Measurements from ENCODE around the gene OBI1.

OBI1 gene

GRCh38 chr13:78680576-78681350 lies 21.8 kb upstream of the OBI1 start:
- no peak overlapping the region for H3K4me3 ChIP-seq (ENCODE audit: low read depth, low read length)
- TF ChIP-seq MYC (IDR thresholded peaks at IDR 0.05; ENCODE audit: low read depth, low read length): no peak
- TF ChIP-seq POLR2A (IDR thresholded peaks at IDR 0.05; ENCODE audit: extremely low read depth, insufficient read length): no peak
- TF ChIP-seq MAX (IDR thresholded peaks at IDR 0.05; ENCODE audit: low read depth, low read length): no peak
- no peak for TF ChIP-seq CTCF (IDR thresholded peaks at IDR 0.05; ENCODE audit: low read depth, low read length)
- no peak for DNase-seq (ENCODE audit: low read depth)

- TF ChIP-seq MYC (IDR thresholded peaks at IDR 0.05; ENCODE audit: low read depth, low read length) (no peak), POLR2A (IDR thresholded peaks at IDR 0.05; ENCODE audit: extremely low read depth, insufficient read length) (no peak), MAX (IDR thresholded peaks at IDR 0.05; ENCODE audit: low read depth, low read length) (no peak), CTCF (IDR thresholded peaks at IDR 0.05; ENCODE audit: low read depth, low read length) (no peak)
- DNase-seq (ENCODE audit: low read depth): no peak
Observed at GRCh38 chr13:78680115-78680561, 21.2 kb upstream of the OBI1 start.

GRCh38 chr13:78679329-78679728 lies 20.4 kb upstream of the OBI1 start:
- no peak for DNase-seq (ENCODE audit: low read depth)
- TF ChIP-seq POLR2A (IDR thresholded peaks at IDR 0.05; ENCODE audit: extremely low read depth, insufficient read length) (no peak), MAX (IDR thresholded peaks at IDR 0.05; ENCODE audit: low read depth, low read length) (no peak), MYC (IDR thresholded peaks at IDR 0.05; ENCODE audit: low read depth, low read length) (no peak), CTCF (IDR thresholded peaks at IDR 0.05; ENCODE audit: low read depth, low read length) (no peak)
- H3K4me3 ChIP-seq (ENCODE audit: low read depth, low read length): no peak overlapping the region

More at GRCh38 chr13:78680115-78680561, 21.2 kb upstream of the OBI1 start:
- H3K4me3 ChIP-seq (ENCODE audit: low read depth, low read length): no peak overlapping the region

- no peak overlapping the region for H3K4me3 ChIP-seq (ENCODE audit: low read depth, low read length)
- no peak for TF ChIP-seq MYC (IDR thresholded peaks at IDR 0.05; ENCODE audit: low read depth, low read length)
- no peak for TF ChIP-seq CTCF (IDR thresholded peaks at IDR 0.05; ENCODE audit: low read depth, low read length)
- no peak for DNase-seq (ENCODE audit: low read depth)
Observed at GRCh38 chr13:78675112-78675511, 16.2 kb upstream of the OBI1 start.

- H3K4me3 ChIP-seq (ENCODE audit: low read depth, low read length): no peak overlapping the region
- no peak for DNase-seq (ENCODE audit: low read depth)
- TF ChIP-seq CTCF (IDR thresholded peaks at IDR 0.05; ENCODE audit: low read depth, low read length): no peak
- TF ChIP-seq MYC (IDR thresholded peaks at IDR 0.05; ENCODE audit: low read depth, low read length): no peak
- no peak for TF ChIP-seq MAX (IDR thresholded peaks at IDR 0.05; ENCODE audit: low read depth, low read length)
- TF ChIP-seq POLR2A (IDR thresholded peaks at IDR 0.05; ENCODE audit: extremely low read depth, insufficient read length): no peak
Observed at GRCh38 chr13:78674638-78675037, 15.7 kb upstream of the OBI1 start.

All from NB4 (cell line).